ENCODE measurements around the gene RPRD1A.

- TF ChIP-seq POLR2AphosphoS5 (IDR thresholded peaks at IDR 0.05; ENCODE audit: low read depth, low read length), result no peak
- no peak for TF ChIP-seq REST (IDR thresholded peaks at IDR 0.05; ENCODE audit: insufficient read depth in 1 of 2, low read depth in 2 of 2, low read length in 2 of 2)
- no peak for TF ChIP-seq TAF1 (IDR thresholded peaks at IDR 0.05; ENCODE audit: borderline replicate concordance, insufficient read depth, low read length)
- TF ChIP-seq SIN3A (IDR thresholded peaks at IDR 0.05; ENCODE audit: borderline replicate concordance, insufficient read depth, low read length), result no peak
Measured at GRCh38 chr18:35949090-35949489, 118.3 kb downstream of the RPRD1A start.
